Gastroesophageal sphincter (tissue), 4 donors: ENCODE results near the gene ANKRA2. TPM values are rescaled to one million over a fixed set of nuclear protein-coding genes. Genes with fewer than 3 reads are reported as not detected.

Experiments
- ATAC-seq: fragments of 150-250 bp; one replicate; pipeline ENCODE4 v1.9.1; 2016; ENCODE audit warnings: mild to moderate bottlenecking, moderate library complexity
- H3K27ac ChIP-seq, 4 donors: fragments of 200-600 bp; sonication (generic) in 3 of 4; 1 replicate in 3 of 4; 2 replicates in 1 of 4; pipeline ENCODE4 v1.5.1; 2016 to 2019
- H3K27me3 ChIP-seq: fragments of 200-600 bp; sonication (generic); one replicate; pipeline ENCODE4 v1.5.1; 2019
- H3K36me3 ChIP-seq, 2 donors: fragments of 200-600 bp; sonication (generic); one replicate each; pipeline ENCODE4 v1.5.1; 2019; ENCODE audit warnings: control low read depth in 1 of 2
- H3K4me1 ChIP-seq, 3 donors: fragments of 200-600 bp; sonication (generic); 1 replicate in 2 of 3; 2 replicates in 1 of 3; pipeline ENCODE4 v1.5.1; 2016 to 2019; ENCODE audit warnings: control low read depth in 2 of 3
- H3K4me3 ChIP-seq, 2 donors: fragments of 200-600 bp; sonication (generic); one replicate each; pipeline ENCODE4 v1.5.1; 2019; ENCODE audit warnings: mild to moderate bottlenecking in 1 of 2, moderate library complexity in 1 of 2
- H3K9me3 ChIP-seq, 3 donors: fragments of 200-600 bp; sonication (generic); one replicate each; pipeline ENCODE4 v1.5.1; 2017 to 2019; ENCODE audit warnings: control low read depth in 2 of 3
- CTCF ChIP-seq, 4 experiments: fragments of 200-600 bp in 2 of 4; fragments of 450-650 bp in 2 of 4; sonication (generic) in 1 of 4; IDR thresholded peaks; one replicate each; pipeline ENCODE4 v1.5.1; 2017 to 2019; ENCODE audit warnings: antibody characterized with exemption in 4 of 4, mild to moderate bottlenecking in 2 of 4, moderate library complexity in 2 of 4
- EP300 ChIP-seq: sonication (generic); formaldehyde crosslinking; IDR thresholded peaks from one replicate; pipeline ENCODE4 v1.6.1; 2017; ENCODE audit warnings: antibody characterized with exemption, mild to moderate bottlenecking
- POLR2A ChIP-seq, 2 donors: fragments of 450-650 bp; IDR thresholded peaks; one replicate each; pipeline ENCODE4 v1.6.1; 2017; ENCODE audit warnings: antibody characterized with exemption in 2 of 2, mild to moderate bottlenecking in 2 of 2, moderate library complexity in 1 of 2
- POLR2AphosphoS5 ChIP-seq: sonication (generic); formaldehyde crosslinking; IDR thresholded peaks from one replicate; pipeline ENCODE4 v1.6.1; 2017; ENCODE audit warnings: antibody characterized with exemption
- WGBS, 2 donors: methylation state at CpG; one replicate each; pipeline ENCODE4 v1.1.5; 2018; ENCODE audit warnings: low coverage in 1 of 2; 5-methylcytosine and 5-hydroxymethylcytosine counted together
- total RNA-seq, 4 donors: library from RNA; depleted of rRNA; stranded (reverse); fragments of >200 nt; gene quantifications; one replicate each; pipeline ENCODE4 v1.1.0, GENCODE V29; 2016

ANKRA2 gene
- total RNA-seq, 4 donors from 2014 or later, result 18.3 to 55.3 (median 28.2) TPM

DNA sequence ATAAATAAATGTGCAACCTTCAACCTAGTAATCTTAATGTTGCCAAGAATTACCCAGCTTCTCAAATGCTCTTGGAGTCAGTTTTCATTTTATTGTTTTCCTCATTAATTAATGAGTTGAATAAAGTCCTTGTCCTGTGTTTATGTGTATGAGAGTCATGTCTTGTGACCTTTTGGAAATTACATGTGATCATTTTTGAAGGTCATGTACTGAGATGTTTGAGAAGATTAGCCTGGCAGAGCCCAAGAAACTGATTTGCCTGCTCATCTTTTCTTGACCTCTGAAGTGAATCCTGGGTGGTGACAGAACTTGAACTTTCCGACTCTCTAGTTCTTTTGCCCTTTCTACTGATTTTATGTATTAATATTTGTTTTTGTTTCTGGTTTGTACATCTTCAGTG lies 15.4 kb downstream of the ANKRA2 start:
- H3K36me3 ChIP-seq, result peaks cover 3 to 44% of the 10 kb centered on the region in 2 donors
- WGBS, 2 donors, result 88 to 94% methylated on average over 1 of the region's 1 CpG
- H3K4me3 ChIP-seq, result no peak overlapping the region
- no peak overlapping the region for H3K27ac ChIP-seq
- H3K4me1 ChIP-seq, result no peaks in the 10 kb centered on the region
- ATAC-seq, result no peak
- no peaks in the 10 kb centered on the region for H3K27me3 ChIP-seq
- no peaks in the 10 kb centered on the region for H3K9me3 ChIP-seq
- TF ChIP-seq CTCF (IDR thresholded peaks at IDR 0.05) (no peak), POLR2A (IDR thresholded peaks at IDR 0.05) (no peak), POLR2AphosphoS5 (no peak), EP300 (no peak)

GRCh38 chr5:73545403-73545779 lies 20.0 kb downstream of the ANKRA2 start:
- H3K27me3 ChIP-seq, result no peaks in the 10 kb centered on the region
- H3K27ac ChIP-seq, result no peak overlapping the region
- H3K4me1 ChIP-seq, result peaks cover 0 to 24% (median 4%) of the 10 kb centered on the region in 3 donors
- H3K4me3 ChIP-seq, result no peak overlapping the region
- ATAC-seq, result no peak
- 67 to 88% methylated on average over 1 of the region's 1 CpG for WGBS, 2 donors
- no peaks in the 10 kb centered on the region for H3K9me3 ChIP-seq
- H3K36me3 ChIP-seq, result no peaks in the 10 kb centered on the region
- TF ChIP-seq CTCF (IDR thresholded peaks at IDR 0.05) (no peak), POLR2A (IDR thresholded peaks at IDR 0.05) (no peak), EP300 (no peak), POLR2AphosphoS5 (no peak)

GRCh38 chr5:73544429-73545402 lies 20.7 kb downstream of the ANKRA2 start:
- Histone ChIP-seq H3K9me3 (no peaks in the 10 kb centered on the region), H3K36me3 (no peaks in the 10 kb centered on the region), H3K4me3 (no peak overlapping the region), H3K4me1 (peaks cover 0 to 24% (median 4%) of the 10 kb centered on the region in 3 donors), H3K27me3 (no peaks in the 10 kb centered on the region), H3K27ac (no peak overlapping the region)
- 77 to 80% methylated on average over 7 to 8 of the region's 9 CpGs for WGBS, 2 donors
- TF ChIP-seq EP300, result no peak
- no peak for TF ChIP-seq CTCF (IDR thresholded peaks at IDR 0.05)
- TF ChIP-seq POLR2AphosphoS5, result no peak
- no peak for TF ChIP-seq POLR2A (IDR thresholded peaks at IDR 0.05)
- ATAC-seq, result no peak

GRCh38 chr5:73542020-73542419 lies 23.4 kb downstream of the ANKRA2 start:
- H3K27ac ChIP-seq, result peak overlapping the region in 3 of 4 donors; percentile 55 to 69 (median 57)
- no peak overlapping the region for H3K4me3 ChIP-seq
- H3K36me3 ChIP-seq, result no peaks in the 10 kb centered on the region
- TF ChIP-seq CTCF (IDR thresholded peaks at IDR 0.05) (no peak), POLR2AphosphoS5 (no peak), POLR2A (IDR thresholded peaks at IDR 0.05) (no peak)
- H3K9me3 ChIP-seq, result no peaks in the 10 kb centered on the region
- WGBS, 2 donors, result 22 to 24% methylated on average over 3 of the region's 4 CpGs
- peaks cover 0 to 24% (median 4%) of the 10 kb centered on the region in 3 donors for H3K4me1 ChIP-seq
- H3K27me3 ChIP-seq, result no peaks in the 10 kb centered on the region
- ATAC-seq, result no peak

DNA sequence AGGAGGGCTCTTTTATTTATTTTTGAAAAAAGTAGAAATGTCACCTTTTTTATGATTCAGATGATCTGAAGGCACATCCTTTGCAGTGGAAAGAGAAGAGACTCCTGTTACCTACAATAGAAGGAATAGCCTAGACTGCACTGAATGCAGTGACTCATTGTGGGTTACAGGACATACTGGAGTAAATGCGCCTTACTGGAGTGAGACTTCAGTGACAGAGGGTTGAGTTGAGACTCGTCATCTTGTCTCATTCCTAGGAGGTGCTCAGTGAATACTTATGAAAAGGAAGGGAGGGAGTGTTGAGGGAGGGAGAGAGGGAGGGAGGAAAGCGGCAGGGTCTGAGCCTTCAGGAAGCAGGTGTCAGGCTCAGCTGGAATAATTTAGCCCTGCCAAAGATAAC lies 25.2 kb downstream of the ANKRA2 start:
- Histone ChIP-seq H3K4me1 (peaks cover 0 to 24% (median 4%) of the 10 kb centered on the region in 3 donors), H3K27me3 (no peaks in the 10 kb centered on the region), H3K9me3 (no peaks in the 10 kb centered on the region), H3K36me3 (no peaks in the 10 kb centered on the region), H3K4me3 (no peak overlapping the region), H3K27ac (no peak overlapping the region)
- WGBS, 2 donors, result 55 to 90% methylated on average over 2 to 3 of the region's 3 CpGs
- no peak for ATAC-seq
- no peak for TF ChIP-seq EP300
